Loucy (cell line): Measurements from ENCODE around the gene GRK1.

Source experiments
- H2AFZ ChIP-seq: fragments of 200-600 bp; sonication (generic); 2 replicates; pipeline ENCODE4 v1.6.0; 2016; ENCODE audit warnings: antibody characterized with exemption, mild to moderate bottlenecking, low read length, moderate library complexity
- H3F3A ChIP-seq: fragments of 200-600 bp; 2 replicates; pipeline ENCODE4 v1.6.0; 2016; ENCODE audit warnings: antibody characterized with exemption, low read depth, mild to moderate bottlenecking
- H3K27me3 ChIP-seq: fragments of 200-600 bp; sonication (generic); 2 replicates; pipeline ENCODE4 v1.6.1; 2014; ENCODE audit warnings: low read length, mild to moderate bottlenecking; ENCODE audit not compliant: insufficient read depth, poor library complexity, severe bottlenecking
- H3K36me3 ChIP-seq: fragments of 200-600 bp; sonication (generic); 2 replicates; pipeline ENCODE4 v1.6.1; 2016; ENCODE audit warnings: low read length; ENCODE audit not compliant: insufficient read depth
- H3K4me1 ChIP-seq: fragments of 200-600 bp; sonication (generic); 2 replicates; pipeline ENCODE4 v1.5.1; 2014; ENCODE audit warnings: low read length, mild to moderate bottlenecking; ENCODE audit not compliant: insufficient read depth, poor library complexity, severe bottlenecking
- H3K4me2 ChIP-seq: fragments of 200-600 bp; sonication (generic); 2 replicates; pipeline ENCODE4 v1.6.0; 2014; ENCODE audit warnings: antibody characterized with exemption, low read length, low read depth, mild to moderate bottlenecking; ENCODE audit not compliant: poor library complexity, severe bottlenecking
- H3K4me3 ChIP-seq: fragments of 200-600 bp; sonication (generic); 2 replicates; pipeline ENCODE4 v1.5.1; 2014; ENCODE audit warnings: low read length, mild to moderate bottlenecking, mixed read lengths; ENCODE audit not compliant: poor library complexity, severe bottlenecking
- H3K79me2 ChIP-seq: fragments of 200-600 bp; sonication (generic); 2 replicates; pipeline ENCODE4 v1.6.1; 2014; ENCODE audit warnings: low read length; ENCODE audit not compliant: insufficient read depth
- H3K9ac ChIP-seq: fragments of 200-600 bp; sonication (generic); 2 replicates; pipeline ENCODE4 v1.6.0; 2014; ENCODE audit warnings: mild to moderate bottlenecking, low read depth, low read length, moderate library complexity; ENCODE audit not compliant: poor library complexity, severe bottlenecking
- H3K9me2 ChIP-seq: fragments of 200-600 bp; sonication (generic); replicated peaks from 2 replicates; pipeline ENCODE4 v1.6.1; 2016; ENCODE audit warnings: low read depth, low read length, mixed read lengths
- H3K9me3 ChIP-seq: fragments of 200-600 bp; sonication (generic); 2 replicates; pipeline ENCODE4 v1.6.1; 2014; ENCODE audit warnings: mild to moderate bottlenecking, antibody characterized with exemption, low read length, low read depth; ENCODE audit not compliant: insufficient read depth
- H4K20me1 ChIP-seq: fragments of 200-600 bp; sonication (generic); 2 replicates; pipeline ENCODE4 v1.6.0; 2014; ENCODE audit warnings: antibody characterized with exemption, low read length, mild to moderate bottlenecking; ENCODE audit not compliant: insufficient read depth, poor library complexity, severe bottlenecking
- CTCF ChIP-seq: fragments of 200-600 bp; sonication (generic); conservative IDR thresholded peaks from 2 replicates; pipeline ENCODE4 v1.5.1; 2014; ENCODE audit warnings: mild to moderate bottlenecking, antibody characterized with exemption, low read length
- EZH2phosphoT487 ChIP-seq: fragments of 200-600 bp; IDR thresholded peaks from 2 replicates; pipeline ENCODE4 v1.6.1; 2018; ENCODE audit warnings: antibody characterized with exemption, mild to moderate bottlenecking, moderate library complexity, borderline replicate concordance

Gene GRK1

GRCh38 chr13:113731192-113732175 lies 64.5 kb downstream of the GRK1 start:
- H3K4me2 ChIP-seq = no peak overlapping the region
- no peaks in the 10 kb centered on the region for H3F3A ChIP-seq
- no peaks in the 10 kb centered on the region for H3K9me2 ChIP-seq
- H2AFZ ChIP-seq = no peak overlapping the region
- no peaks in the 10 kb centered on the region for H3K79me2 ChIP-seq
- H3K4me1 ChIP-seq = no peaks in the 10 kb centered on the region
- H3K27me3 ChIP-seq = no peaks in the 10 kb centered on the region
- H3K9me3 ChIP-seq = peaks cover 5% of the 10 kb centered on the region; the same call in 1 of the 2 replicates
- TF ChIP-seq EZH2phosphoT487 (no peak), CTCF (no peak)
- H4K20me1 ChIP-seq = no peaks in the 10 kb centered on the region
- no peak overlapping the region for H3K4me3 ChIP-seq
- H3K36me3 ChIP-seq = no peaks in the 10 kb centered on the region
- H3K9ac ChIP-seq = no peak overlapping the region

- TF ChIP-seq EZH2phosphoT487 = no peak
- no peak for TF ChIP-seq CTCF
- H4K20me1 ChIP-seq = no peaks in the 10 kb centered on the region
- H3K4me3 ChIP-seq = no peak overlapping the region
- no peak overlapping the region for H2AFZ ChIP-seq
- no peaks in the 10 kb centered on the region for H3F3A ChIP-seq
- H3K79me2 ChIP-seq = no peaks in the 10 kb centered on the region
- no peak overlapping the region for H3K4me2 ChIP-seq
- H3K4me1 ChIP-seq = no peaks in the 10 kb centered on the region
- H3K9ac ChIP-seq = no peak overlapping the region
- H3K27me3 ChIP-seq = no peaks in the 10 kb centered on the region
- H3K36me3 ChIP-seq = no peaks in the 10 kb centered on the region
- H3K9me2 ChIP-seq = no peaks in the 10 kb centered on the region
- H3K9me3 ChIP-seq = peaks cover 5% of the 10 kb centered on the region; the same call in 1 of the 2 replicates
Measured at GRCh38 chr13:113732176-113732960, 65.3 kb downstream of the GRK1 start.

- no peaks in the 10 kb centered on the region for H4K20me1 ChIP-seq
- H3K36me3 ChIP-seq = no peaks in the 10 kb centered on the region
- H3K9ac ChIP-seq = no peak overlapping the region
- H3F3A ChIP-seq = no peaks in the 10 kb centered on the region
- no peaks in the 10 kb centered on the region for H3K4me1 ChIP-seq
- TF ChIP-seq EZH2phosphoT487 (no peak), CTCF (no peak)
- H3K27me3 ChIP-seq = no peaks in the 10 kb centered on the region
- no peak overlapping the region for H3K4me2 ChIP-seq
- no peaks in the 10 kb centered on the region for H3K79me2 ChIP-seq
- no peak overlapping the region for H3K4me3 ChIP-seq
- peaks cover 5% of the 10 kb centered on the region; the same call in 1 of the 2 replicates for H3K9me3 ChIP-seq
- H2AFZ ChIP-seq = no peak overlapping the region
- no peaks in the 10 kb centered on the region for H3K9me2 ChIP-seq
Measured at GRCh38 chr13:113732961-113733950, 66.2 kb downstream of the GRK1 start.
